Measurements from ENCODE around the gene SUPT4H1. TPM values are rescaled to one million over a fixed set of nuclear protein-coding genes. Genes with fewer than 3 reads are reported as not detected.

Gene SUPT4H1
- total and polyA plus RNA-seq, 9 of the 15 experiments (the other 6 are each of a cell fraction or from before 2014, with no cell fraction given) = 62.1 to 320 (median 117) TPM

GRCh38 chr17:58329035-58329809 lies 22.8 kb downstream of the SUPT4H1 start (continued):
- TF ChIP-seq MNT (conservative IDR thresholded peaks at IDR 0.05) (peak; percentile 56 to 76), MEF2D (tag; conservative IDR thresholded peaks at IDR 0.05; ENCODE audit: low read depth) (no peak), RCOR1 (IDR thresholded peaks at IDR 0.05; ENCODE audit: borderline replicate concordance in 1 of 2, low read depth in 2 of 2, low read length in 2 of 2) (peak; percentile 7 to 35; a peak in 3 of 4 replicates), ZNF449 (CRISPR knock-in tag; IDR thresholded peaks at IDR 0.05) (no peak)
